UCSD-AML1 (cell line): ENCODE results near the gene CCDC80.

Source experiments
- DNase-seq: peaks from one replicate; lab custom pipeline; 2025; ENCODE audit not compliant: unreplicated experiment; lab: John Stamatoyannopoulos, UW

CCDC80 gene

GRCh38 chr3:112656043-112656442, 15.1 kb upstream of the CCDC80 start:
- no peak for DNase-seq

GRCh38 chr3:112654979-112655378, 14.0 kb upstream of the CCDC80 start:
- no peak for DNase-seq

- no peak for DNase-seq
These were observed 13.5 kb upstream of the CCDC80 start for GRCh38 chr3:112654492-112654891.

GRCh38 chr3:112653881-112654300, 12.9 kb upstream of the CCDC80 start:
- no peak for DNase-seq

- DNase-seq, result no peak
These were observed 12.4 kb upstream of the CCDC80 start for GRCh38 chr3:112653209-112653871.

- no peak for DNase-seq
These were observed 10.6 kb upstream of the CCDC80 start for GRCh38 chr3:112651516-112651915.

GRCh38 chr3:112651071-112651470, 10.1 kb upstream of the CCDC80 start:
- DNase-seq, result no peak

GRCh38 chr3:112650482-112650881, 9.5 kb upstream of the CCDC80 start:
- no peak for DNase-seq

- DNase-seq, result no peak
These were observed 8.5 kb upstream of the CCDC80 start for GRCh38 chr3:112649478-112649735.

- no peak for DNase-seq
These were observed 6.2 kb upstream of the CCDC80 start for GRCh38 chr3:112647122-112647521.

GRCh38 chr3:112646623-112647022, 5.7 kb upstream of the CCDC80 start:
- DNase-seq, result no peak

GRCh38 chr3:112644453-112644852, 3.5 kb upstream of the CCDC80 start:
- no peak for DNase-seq

GRCh38 chr3:112643621-112644240, 2.8 kb upstream of the CCDC80 start:
- DNase-seq, result no peak

- DNase-seq, result peak; percentile 68
These were observed 2.1 kb upstream of the CCDC80 start for GRCh38 chr3:112642912-112643506.

- no peak for DNase-seq
These were observed 540 bp downstream of the CCDC80 start for GRCh38 chr3:112640276-112640929.

- DNase-seq, result no peak
These were observed 1.3 kb downstream of the CCDC80 start for GRCh38 chr3:112639455-112640225.

- DNase-seq, result no peak
These were observed 2.5 kb downstream of the CCDC80 start for GRCh38 chr3:112638327-112639020.

GRCh38 chr3:112637700-112638099, 3.2 kb downstream of the CCDC80 start:
- DNase-seq, result no peak

- DNase-seq, result no peak
These were observed 5.3 kb downstream of the CCDC80 start for GRCh38 chr3:112635674-112636073.

- DNase-seq, result no peak
These were observed 6.0 kb downstream of the CCDC80 start for GRCh38 chr3:112634786-112635541.
